Naive thymus-derived CD8-positive, alpha-beta T cell (primary cell): ENCODE data around the gene SLC39A11. TPM values are rescaled to one million over a fixed set of nuclear protein-coding genes. Genes with fewer than 3 reads are reported as not detected.

ENCODE experiments used
- ATAC-seq, 2 donors: fragments of 150-1000 bp; cut with Tn5 transposase in 1 of 2; sonication (Bioruptor Pico), chemical (Tn5 transposase) in 1 of 2; 1 replicate in 1 of 2; 2 replicates in 1 of 2; pipeline ENCODE4 v1.10.0; 2021; ENCODE audit warnings: mild to moderate bottlenecking in 2 of 2, moderate library complexity in 2 of 2
- POLR2A ChIA-PET: fragments of 350-600 bp; sonication (Branson Sonifier 250); formaldehyde crosslinking; loops from one replicate; lab custom pipeline; 2021; ENCODE audit warnings: antibody characterized with exemption; lab: Charles Lee
- DNase-seq, 10 donors: peaks; one replicate each; pipeline versions ENCODE4 v3.0.0 to v3.0.0-alpha.2; 2020 to 2022
- H3K27ac Mint-ChIP-seq, 10 donors: one replicate each; pipeline ENCODE4 v1.8.0; 2020 to 2022; ENCODE audit warnings: mild to moderate bottlenecking in 10 of 10, mixed read lengths in 10 of 10, moderate library complexity in 4 of 10, inconsistent platforms in 1 of 10
- H3K27me3 Mint-ChIP-seq, 5 donors: one replicate each; pipeline ENCODE4 v1.8.0; 2021 to 2022; ENCODE audit warnings: mixed read lengths in 5 of 5
- H3K36me3 Mint-ChIP-seq, 3 donors: one replicate each; pipeline ENCODE4 v1.8.0; 2020 to 2022; ENCODE audit warnings: mixed read lengths in 3 of 3, mild to moderate bottlenecking in 2 of 3, inconsistent platforms in 1 of 3
- H3K4me1 Mint-ChIP-seq, 4 donors: one replicate each; pipeline ENCODE4 v1.8.0; 2021 to 2022; ENCODE audit warnings: mixed read lengths in 4 of 4
- H3K4me3 Mint-ChIP-seq, 10 donors: one replicate each; pipeline ENCODE4 v1.8.0; 2020 to 2022; ENCODE audit warnings: mild to moderate bottlenecking in 10 of 10, mixed read lengths in 10 of 10, moderate library complexity in 6 of 10, inconsistent platforms in 1 of 10
- H3K9me3 Mint-ChIP-seq, 9 donors: one replicate each; pipeline ENCODE4 v1.8.0; 2020 to 2022; ENCODE audit warnings: mixed read lengths in 9 of 9, mild to moderate bottlenecking in 3 of 9, inconsistent platforms in 1 of 9, moderate library complexity in 1 of 9
- polyA plus RNA-seq, 3 donors: library from polyadenylated mRNA; unstranded; fragments of 300-500 nt; fragmentation: Illumina TruSeq; gene quantifications; one replicate each; pipeline ENCODE4 v1.2.3, GENCODE V29; 2021
- total RNA-seq, 8 experiments: library from RNA in 2 of 8; stranded (reverse) in 2 of 8; gene quantifications; one replicate each; pipeline ENCODE4 v1.2.3 and lab custom pipeline; 2021 to 2026

SLC39A11 gene
- total and polyA plus RNA-seq, 5 experiments from 2014 or later: 6.2 to 14.4 (median 10.3) TPM

DNA sequence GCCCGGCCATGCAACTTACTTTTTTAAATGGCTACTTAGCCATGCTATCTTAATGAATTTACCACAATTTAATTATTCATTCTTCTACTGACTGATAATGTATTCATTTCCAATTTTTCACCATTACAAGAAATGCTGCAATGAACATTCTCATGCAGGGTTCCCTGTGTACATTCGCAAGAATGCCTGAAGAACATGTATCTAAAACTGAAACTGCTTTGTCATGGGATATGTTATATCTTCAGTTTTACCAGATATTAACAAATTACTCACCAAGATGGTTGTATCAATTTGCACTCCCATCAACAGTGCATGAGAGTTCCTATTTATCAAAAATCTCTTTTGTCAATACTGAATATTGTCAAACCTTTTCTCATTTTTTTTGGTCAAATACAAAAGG lies 100.8 kb downstream of the SLC39A11 start:
- Mint-ChIP-seq H3K4me3 (no peak overlapping the region), H3K36me3 (peaks cover 8 to 10% (median 9%) of the 10 kb centered on the region in 3 donors), H3K27ac (no peak overlapping the region), H3K4me1 (peaks cover 0 to 10% (median under 1%) of the 10 kb centered on the region in 4 donors), H3K27me3 (no peaks in the 10 kb centered on the region), H3K9me3 (peaks cover 0 to 15% (median 7%) of the 10 kb centered on the region in 9 donors)
- DNase-seq (no peak), ATAC-seq (no peak)
- POLR2A ChIA-PET: no interaction called here

- POLR2A ChIA-PET: interaction anchor here (0.6 kb wide), 1 partner anchor 1185 kb away, joined by 3 read pairs; no protein-coding TSS in a partner anchor
- H3K4me3 Mint-ChIP-seq: no peak overlapping the region
- no peaks in the 10 kb centered on the region for H3K27me3 Mint-ChIP-seq
- no peaks in the 10 kb centered on the region for H3K36me3 Mint-ChIP-seq
- H3K9me3 Mint-ChIP-seq: no peaks in the 10 kb centered on the region
- DNase-seq (no peak), ATAC-seq (no peak)
- H3K27ac Mint-ChIP-seq: no peak overlapping the region
- peaks cover 0 to 6% (median 3%) of the 10 kb centered on the region in 4 donors for H3K4me1 Mint-ChIP-seq
Observed at GRCh38 chr17:72989074-72989610, 103.3 kb downstream of the SLC39A11 start.

GRCh38 chr17:72988451-72988850 lies 104.0 kb downstream of the SLC39A11 start:
- DNase-seq: no peak
- Mint-ChIP-seq H3K4me3 (no peak overlapping the region), H3K9me3 (no peaks in the 10 kb centered on the region), H3K27me3 (no peaks in the 10 kb centered on the region), H3K36me3 (no peaks in the 10 kb centered on the region), H3K4me1 (peaks cover 0 to 6% (median 2%) of the 10 kb centered on the region in 4 donors), H3K27ac (no peak overlapping the region)
- POLR2A ChIA-PET: no interaction called here
- no peak for ATAC-seq

- no peaks in the 10 kb centered on the region for H3K27me3 Mint-ChIP-seq
- POLR2A ChIA-PET: no interaction called here
Observed at GRCh38 chr17:72987166-72987565, 105.3 kb downstream of the SLC39A11 start.

GRCh38 chr17:72985882-72986720 lies 106.4 kb downstream of the SLC39A11 start:
- no peak overlapping the region for H3K4me3 Mint-ChIP-seq
- DNase-seq: peak in 8 of 10 donors; percentile 4 to 54 (median 31)
- H3K27ac Mint-ChIP-seq: peak overlapping the region in 1 of 10 donors; percentile 43
- POLR2A ChIA-PET: no interaction called here
- no peaks in the 10 kb centered on the region for H3K9me3 Mint-ChIP-seq
- ATAC-seq: peak in 1 of 2 donors; percentile 39
- no peaks in the 10 kb centered on the region for H3K27me3 Mint-ChIP-seq
- H3K36me3 Mint-ChIP-seq: no peaks in the 10 kb centered on the region
- H3K4me1 Mint-ChIP-seq: peaks cover 0 to 6% (median 2%) of the 10 kb centered on the region in 4 donors

More at GRCh38 chr17:72987166-72987565, 105.3 kb downstream of the SLC39A11 start:
- H3K27ac Mint-ChIP-seq: peak overlapping the region in 1 of 10 donors; percentile 49
- no peak overlapping the region for H3K4me3 Mint-ChIP-seq
- peaks cover 0 to 6% (median 2%) of the 10 kb centered on the region in 4 donors for H3K4me1 Mint-ChIP-seq
- H3K9me3 Mint-ChIP-seq: no peaks in the 10 kb centered on the region
- no peak for ATAC-seq
- no peaks in the 10 kb centered on the region for H3K36me3 Mint-ChIP-seq
- DNase-seq: no peak

DNA sequence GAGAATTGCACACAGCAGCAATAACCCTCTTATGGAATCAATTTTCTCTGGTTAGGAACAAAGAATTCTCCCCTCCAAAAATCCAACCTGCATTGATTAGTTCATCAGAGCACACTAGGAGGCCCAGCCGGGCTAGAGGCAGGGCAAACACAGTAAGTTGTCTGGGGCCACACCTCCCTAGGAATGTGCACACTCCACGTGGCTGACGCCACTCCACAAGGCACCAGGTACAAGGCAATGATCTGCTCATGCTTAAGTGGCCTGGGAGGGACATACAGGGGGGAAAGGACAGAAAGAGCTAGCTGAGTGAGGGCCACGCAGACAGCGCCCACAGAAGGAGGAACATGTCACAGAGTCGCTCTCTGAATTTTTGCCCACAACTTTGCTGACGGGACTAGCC lies 107.6 kb downstream of the SLC39A11 start:
- no peak for ATAC-seq
- no peaks in the 10 kb centered on the region for H3K36me3 Mint-ChIP-seq
- H3K27ac Mint-ChIP-seq: no peak overlapping the region
- H3K27me3 Mint-ChIP-seq: no peaks in the 10 kb centered on the region
- POLR2A ChIA-PET: no interaction called here
- no peaks in the 10 kb centered on the region for H3K9me3 Mint-ChIP-seq
- H3K4me1 Mint-ChIP-seq: peaks cover 0 to 7% (median 2%) of the 10 kb centered on the region in 4 donors
- no peak overlapping the region for H3K4me3 Mint-ChIP-seq
- DNase-seq: no peak

DNA sequence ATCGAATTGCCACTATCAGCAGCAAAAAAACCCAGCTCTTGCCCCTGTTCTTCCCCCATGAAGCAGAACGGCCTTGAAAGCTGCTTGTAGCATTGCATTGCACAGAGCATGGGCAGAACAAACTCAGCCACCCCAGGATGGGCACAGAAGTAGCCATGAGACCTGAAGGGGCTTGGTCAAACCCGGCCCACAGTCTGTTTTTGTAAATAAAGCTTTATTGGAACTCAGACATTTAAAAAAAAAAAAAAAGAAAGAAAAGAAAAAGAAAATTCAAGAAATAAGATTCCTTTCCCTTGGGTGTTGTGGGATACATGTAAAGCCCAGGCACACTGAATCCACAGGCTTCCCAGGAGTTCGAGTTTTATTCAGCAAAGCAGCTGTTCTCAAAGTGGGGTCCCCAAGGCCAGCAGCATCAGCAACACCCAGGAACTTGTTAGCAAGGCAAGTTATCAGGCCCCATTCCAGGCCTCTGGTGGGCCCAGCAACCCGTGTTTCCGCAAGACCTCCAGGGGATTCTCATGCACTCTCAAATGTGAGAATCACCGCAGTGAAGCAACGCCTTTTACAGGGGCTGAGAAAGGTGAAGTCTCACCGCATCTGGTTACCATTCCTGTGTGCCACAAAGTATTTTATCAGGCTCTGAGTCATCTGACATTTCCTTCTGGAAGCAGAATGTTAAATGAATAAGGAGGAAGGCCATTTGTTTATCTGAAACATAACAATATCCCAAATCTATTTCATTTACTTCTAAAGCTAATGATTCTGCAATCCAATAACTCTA lies 108.2 kb downstream of the SLC39A11 start:
- no peaks in the 10 kb centered on the region for H3K9me3 Mint-ChIP-seq

GRCh38 chr17:72982680-72983079 lies 109.8 kb downstream of the SLC39A11 start:
- Mint-ChIP-seq H3K27me3 (no peaks in the 10 kb centered on the region), H3K27ac (no peak overlapping the region), H3K9me3 (no peaks in the 10 kb centered on the region), H3K4me1 (peaks cover 6 to 24% (median 13%) of the 10 kb centered on the region in 4 donors), H3K36me3 (no peaks in the 10 kb centered on the region), H3K4me3 (no peak overlapping the region)
- ATAC-seq (no peak), DNase-seq (no peak)
- POLR2A ChIA-PET: no interaction called here

More for the DNA sequence above, 108.2 kb downstream of the SLC39A11 start:
- Mint-ChIP-seq H3K4me1 (peaks cover 0 to 12% (median 4%) of the 10 kb centered on the region in 4 donors), H3K27ac (peak overlapping the region in 1 of 10 donors; percentile 40), H3K4me3 (no peak overlapping the region), H3K36me3 (no peaks in the 10 kb centered on the region), H3K27me3 (no peaks in the 10 kb centered on the region)
- DNase-seq: no peak
- POLR2A ChIA-PET: no interaction called here
- no peak for ATAC-seq

- peaks cover 0 to 4% (median 0%) of the 10 kb centered on the region in 3 donors for H3K36me3 Mint-ChIP-seq
- no peak overlapping the region for H3K4me3 Mint-ChIP-seq
- ATAC-seq (no peak), DNase-seq (no peak)
- peak overlapping the region in 1 of 10 donors; percentile 24 for H3K27ac Mint-ChIP-seq
- peaks cover 0 to 2% (median 0%) of the 10 kb centered on the region in 9 donors for H3K9me3 Mint-ChIP-seq
- no peaks in the 10 kb centered on the region for H3K27me3 Mint-ChIP-seq
- POLR2A ChIA-PET: no interaction called here
- H3K4me1 Mint-ChIP-seq: peaks cover 6 to 25% (median 16%) of the 10 kb centered on the region in 4 donors
Observed at GRCh38 chr17:72978593-72979218, 113.8 kb downstream of the SLC39A11 start.

GRCh38 chr17:72977771-72978417 lies 114.6 kb downstream of the SLC39A11 start:
- peak overlapping the region in 2 of 10 donors; percentile 24 to 70 for H3K27ac Mint-ChIP-seq
- peaks cover 0 to 2% (median 0%) of the 10 kb centered on the region in 9 donors for H3K9me3 Mint-ChIP-seq

DNA sequence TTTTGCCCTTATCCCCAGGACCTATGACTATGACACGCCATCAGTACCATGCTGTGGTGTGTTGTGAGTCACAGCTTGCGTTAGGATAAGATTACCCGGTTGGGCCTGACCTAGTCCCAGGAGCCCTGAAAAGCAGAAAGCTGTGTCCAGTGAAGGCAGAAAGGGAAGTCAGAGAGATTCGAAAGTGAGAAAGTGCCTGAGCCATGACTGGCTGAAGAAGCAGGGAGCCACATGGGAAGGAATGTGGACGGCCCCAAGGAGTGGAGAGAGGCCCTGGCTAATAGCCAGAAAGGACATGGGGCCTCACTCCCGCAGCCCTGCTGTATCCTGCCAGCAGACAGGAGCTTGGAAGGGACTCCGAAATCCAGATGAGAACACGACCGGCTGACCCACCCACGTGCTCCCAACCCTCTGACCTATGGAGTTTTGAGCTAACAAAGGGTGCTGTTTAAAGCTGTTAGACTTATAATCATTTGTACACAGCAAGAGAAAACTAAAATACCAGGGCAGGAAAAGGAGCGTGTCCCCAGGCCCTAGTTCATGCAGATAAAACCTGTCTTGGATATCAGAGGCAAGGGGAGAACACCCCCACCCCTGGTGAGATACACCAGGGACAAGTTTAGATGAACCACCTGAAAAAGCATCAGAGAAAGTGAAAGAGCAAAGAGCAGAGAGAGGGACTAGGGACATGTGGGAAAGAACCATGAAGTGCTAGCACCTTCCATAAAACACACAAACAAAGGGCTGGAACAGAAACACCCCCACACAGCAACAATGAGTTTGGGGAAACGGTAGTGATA lies 115.3 kb downstream of the SLC39A11 start:
- H3K4me1 Mint-ChIP-seq: peaks cover 7 to 26% (median 17%) of the 10 kb centered on the region in 4 donors
- no peak overlapping the region for H3K27ac Mint-ChIP-seq
- DNase-seq: no peak
- peaks cover 0 to 4% (median 0%) of the 10 kb centered on the region in 3 donors for H3K36me3 Mint-ChIP-seq
- no peak for ATAC-seq
- H3K9me3 Mint-ChIP-seq: peaks cover 0 to 2% (median 0%) of the 10 kb centered on the region in 9 donors
- H3K27me3 Mint-ChIP-seq: no peaks in the 10 kb centered on the region
- POLR2A ChIA-PET: no interaction called here
- H3K4me3 Mint-ChIP-seq: peak overlapping the region in 1 of 10 donors; percentile 36

More at GRCh38 chr17:72977771-72978417, 114.6 kb downstream of the SLC39A11 start:
- no peak for DNase-seq
- peaks cover 0 to 4% (median 0%) of the 10 kb centered on the region in 3 donors for H3K36me3 Mint-ChIP-seq
- no peak for ATAC-seq
- H3K4me1 Mint-ChIP-seq: peaks cover 6 to 25% (median 16%) of the 10 kb centered on the region in 4 donors
- H3K4me3 Mint-ChIP-seq: no peak overlapping the region
- no peaks in the 10 kb centered on the region for H3K27me3 Mint-ChIP-seq
- POLR2A ChIA-PET: no interaction called here
